Measurements from ENCODE around the gene DPPA2.

DNA sequence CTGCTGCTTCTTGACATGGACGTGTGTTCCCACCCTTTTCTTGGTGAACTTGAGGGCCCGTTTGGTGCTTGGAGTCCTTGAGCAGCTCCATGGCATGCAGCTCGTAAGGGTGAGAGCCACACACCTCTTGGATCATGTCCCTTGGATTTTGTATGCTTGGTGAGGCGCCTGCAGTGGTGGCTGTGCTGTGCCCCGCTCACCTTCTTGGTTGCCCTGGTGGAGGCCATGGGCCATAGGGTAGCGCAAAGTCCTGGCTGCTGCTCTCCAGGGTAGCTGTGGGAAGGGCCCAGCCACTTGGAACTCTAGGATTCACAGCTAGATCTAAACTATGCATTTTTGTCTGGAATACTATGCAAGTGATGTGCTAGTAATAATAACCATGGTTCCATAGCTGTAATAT, 47.8 kb upstream of the DPPA2 start:
- TF ChIP-seq POLR2A (IDR thresholded peaks at IDR 0.05) (no peak), CTCF (IDR thresholded peaks at IDR 0.05) (no peak)

Measured in thyroid gland (tissue), 4 donors.